GM19372 (cell line): ENCODE results near the gene RNF115.
"Not testable (repeated sequence)": the region's sequence is repeated elsewhere in the genome, so short reads cannot be mapped to it uniquely, and the experiment has no call there.

ENCODE experiments used
- ATAC-seq: cut with Tn5 transposase; IDR thresholded peaks from one replicate; pipeline ENCODE4 v1.9.1; 2021; ENCODE audit warnings: mild to moderate bottlenecking, low read depth, moderate library complexity; ENCODE audit not compliant: unreplicated experiment

Gene RNF115

DNA sequence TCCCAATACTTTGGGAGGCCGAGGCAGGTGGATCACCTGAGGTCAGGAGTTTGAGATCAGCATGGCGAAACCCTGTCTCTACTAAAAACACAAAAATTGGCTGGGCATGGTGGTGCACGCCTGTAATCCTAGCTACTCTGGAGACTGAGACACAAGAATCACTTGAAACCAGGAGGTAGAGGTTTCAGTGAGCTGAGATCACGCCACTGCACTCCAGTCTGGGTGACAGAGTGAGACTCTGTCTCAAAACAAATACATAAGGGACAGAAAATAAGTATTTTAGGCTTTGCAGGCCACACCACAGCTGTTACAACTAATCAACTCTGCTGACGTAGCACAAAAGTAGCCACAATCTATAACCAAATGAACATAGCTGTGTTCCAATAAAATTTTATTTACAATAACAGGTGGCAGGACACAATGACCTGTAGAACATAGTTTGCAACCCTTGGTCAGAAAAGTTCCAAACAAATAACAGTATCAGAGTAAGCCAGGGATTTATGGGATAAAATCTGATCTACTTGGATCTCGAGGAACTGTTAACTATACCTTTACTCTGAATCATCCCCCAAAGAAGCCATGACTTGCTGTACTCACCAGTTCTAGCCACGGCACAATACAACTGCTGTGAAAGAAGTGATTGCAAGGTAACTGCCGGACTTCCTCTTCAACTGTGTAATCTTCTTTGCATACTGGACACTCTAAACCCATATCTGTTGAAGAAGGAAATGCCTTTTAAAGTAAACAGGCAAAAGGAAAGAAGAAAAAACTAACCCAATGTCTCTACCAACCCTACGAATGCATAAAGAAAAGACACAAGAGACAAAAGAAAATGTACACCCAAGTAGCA is 76.3 kb downstream of the RNF115 start:
- no peak for ATAC-seq

GRCh38 chr1:145740269-145740668 is 83.6 kb downstream of the RNF115 start:
- no peak for ATAC-seq

GRCh38 chr1:145736191-145736590 is 87.7 kb downstream of the RNF115 start:
- no peak for ATAC-seq

GRCh38 chr1:145730900-145731299 is 93.0 kb downstream of the RNF115 start:
- ATAC-seq = no peak

DNA sequence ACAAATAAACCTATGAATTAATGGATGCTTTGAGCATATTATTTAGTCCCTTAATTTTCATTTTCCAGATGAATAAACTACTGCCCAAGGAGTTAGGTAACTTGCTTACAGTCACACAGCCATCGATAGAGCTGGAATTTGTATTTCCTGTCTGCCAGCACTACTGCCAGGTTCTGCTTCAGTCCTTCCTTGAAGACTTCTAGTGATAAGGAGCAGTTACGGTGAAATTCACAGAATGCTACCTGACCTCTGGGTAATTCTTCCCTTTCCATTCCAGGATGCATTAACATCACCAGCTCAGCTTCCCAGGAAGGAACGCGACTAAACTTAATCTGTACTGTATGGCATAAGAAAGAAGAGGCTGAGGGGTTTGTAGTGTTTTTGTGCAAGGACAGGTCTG is 93.4 kb downstream of the RNF115 start:
- ATAC-seq = no peak

GRCh38 chr1:145729666-145730436 is 94.0 kb downstream of the RNF115 start:
- no peak for ATAC-seq

- no peak for ATAC-seq
Observed at GRCh38 chr1:145729196-145729595, 94.7 kb downstream of the RNF115 start.

GRCh38 chr1:145726193-145726592 is 97.7 kb downstream of the RNF115 start:
- ATAC-seq = not testable (repeated sequence)

DNA sequence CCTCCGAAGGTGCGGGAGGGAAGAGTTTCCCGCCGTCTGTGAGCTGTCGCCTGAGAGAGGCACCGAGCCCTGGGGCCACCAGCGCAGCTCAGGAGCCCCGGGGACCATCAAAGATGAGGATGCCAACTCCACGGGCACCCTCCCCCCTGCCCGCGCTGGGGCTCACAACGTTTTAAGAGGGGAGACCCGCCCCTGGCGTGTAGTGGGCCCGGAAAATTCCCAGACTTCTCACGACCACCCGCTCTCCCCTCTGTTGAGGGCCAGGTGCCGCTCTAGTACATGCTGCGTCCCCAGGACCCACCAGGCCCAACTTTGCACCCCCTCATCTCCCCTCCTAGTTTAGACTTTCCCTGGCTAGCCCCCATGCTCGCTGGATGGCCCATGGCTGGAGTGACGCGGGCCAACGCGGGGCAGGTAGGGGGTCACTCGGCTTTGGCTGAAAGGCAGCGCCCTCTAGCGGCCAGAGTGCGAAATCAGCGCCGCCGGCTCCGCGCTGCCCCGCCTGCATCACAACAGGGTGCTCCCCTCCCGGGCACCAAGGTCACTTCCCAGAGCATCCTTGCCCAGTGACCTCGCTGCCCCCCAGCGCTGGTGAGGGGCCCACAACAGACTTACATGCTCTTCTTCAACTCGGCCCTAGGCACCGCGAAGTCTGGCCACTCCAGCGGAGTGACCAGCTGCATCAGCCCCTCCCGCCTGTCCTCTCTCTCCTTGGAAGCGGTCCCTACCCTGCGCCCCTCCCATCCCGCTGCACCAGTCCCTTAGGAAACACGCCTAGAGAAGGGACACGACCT is 102.8 kb downstream of the RNF115 start:
- ATAC-seq = peak; percentile 61

DNA sequence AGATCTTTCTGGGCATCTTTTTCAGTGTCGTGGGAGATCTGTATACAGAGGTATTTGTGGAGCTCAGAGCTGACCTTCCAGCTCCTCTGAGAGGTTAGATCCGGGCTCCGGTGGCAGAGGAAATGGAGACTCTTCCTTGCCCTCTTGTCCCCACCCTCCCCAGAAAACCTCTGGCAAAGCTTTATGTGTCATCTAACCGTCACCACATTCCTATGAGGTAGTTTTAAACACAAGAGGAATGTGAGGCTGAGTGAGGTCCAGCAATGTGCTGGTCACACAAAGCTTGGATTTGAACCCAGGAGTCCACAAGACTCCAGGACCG is 103.4 kb downstream of the RNF115 start:
- no peak for ATAC-seq

DNA sequence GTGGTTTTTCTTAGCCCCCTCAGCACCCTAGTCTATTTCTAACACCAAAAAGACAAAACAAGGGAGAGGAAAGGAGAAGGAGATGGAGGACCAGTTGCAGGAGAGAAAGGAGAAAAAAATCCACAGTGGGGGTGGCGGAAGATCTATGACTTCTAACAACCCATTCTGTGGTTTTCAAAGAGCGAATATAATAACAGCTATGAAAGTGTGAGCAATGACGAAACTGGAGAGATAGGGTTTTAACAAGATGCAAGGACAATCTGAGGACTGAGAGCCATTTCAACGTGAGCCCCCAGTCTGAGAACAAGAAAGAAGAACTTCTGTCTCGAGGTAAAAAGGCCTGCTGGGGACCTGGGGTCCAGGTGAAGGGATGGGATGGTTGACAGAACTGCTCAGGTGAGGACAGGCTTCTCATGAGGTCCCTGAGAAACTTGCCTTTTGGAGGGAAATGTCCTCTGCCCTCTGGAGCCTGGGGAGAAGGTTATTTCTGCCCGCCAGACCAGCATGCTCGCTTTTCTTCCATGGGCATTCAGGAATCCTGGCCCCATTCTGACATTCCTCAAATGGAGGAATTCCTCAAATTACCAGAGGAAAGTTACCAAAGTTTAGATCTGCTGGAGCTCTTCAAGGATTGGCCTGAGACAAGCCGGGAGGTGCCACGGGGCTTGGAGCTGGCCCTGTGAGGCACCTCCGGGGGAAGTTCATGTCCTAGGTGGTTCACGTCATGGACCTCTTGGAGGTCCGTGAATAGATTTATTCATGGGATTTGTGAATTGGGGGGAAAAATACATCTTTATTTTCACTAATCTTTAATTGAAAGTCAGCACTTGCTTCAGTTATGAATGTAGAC is 104.4 kb downstream of the RNF115 start, which contains the start of gene CD160:
Gene CD160 (plus strand): TSS at position 270 of the 850 bp plus-strand sequence. CDS start 8,829 bp downstream, outside the sequence.
- ATAC-seq = no peak

DNA sequence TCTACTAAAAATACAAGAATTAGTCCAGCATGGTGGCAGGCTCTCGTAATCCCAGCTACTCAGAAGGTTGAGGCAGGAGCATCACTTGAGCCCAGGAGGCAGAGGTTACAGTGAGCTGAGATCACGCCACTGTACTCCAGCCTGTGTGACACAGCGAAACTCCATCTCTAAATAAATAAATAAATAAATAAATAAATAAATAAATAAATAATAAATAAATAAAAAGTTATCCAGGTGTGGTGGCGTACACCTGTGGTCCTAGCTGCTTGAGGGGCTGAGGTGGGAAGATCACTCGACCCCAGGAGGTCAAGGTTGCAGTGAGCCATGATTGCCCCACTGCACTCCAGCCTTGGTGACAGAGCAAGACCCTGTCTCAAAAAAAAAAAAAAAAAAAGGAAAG is 105.4 kb downstream of the RNF115 start:
- not testable (repeated sequence) for ATAC-seq

DNA sequence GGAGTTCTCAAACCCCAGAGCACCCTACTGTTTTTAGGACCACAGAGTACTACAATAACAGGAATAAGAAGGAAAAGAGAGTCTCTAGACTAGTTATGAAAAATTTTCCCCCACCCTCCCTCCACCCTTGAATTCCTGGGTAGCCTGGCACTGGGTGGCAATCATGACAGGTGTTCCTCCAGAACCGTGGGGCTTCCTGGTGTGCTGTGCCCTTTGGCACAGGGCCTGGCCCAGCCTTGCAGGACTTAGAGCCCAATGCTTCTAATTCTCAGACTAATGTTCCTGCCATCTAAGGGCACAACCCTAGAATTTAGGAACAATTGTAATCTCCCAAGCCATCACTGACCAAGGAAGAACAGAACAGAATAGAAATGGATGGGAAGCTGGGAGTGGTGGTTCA is 106.1 kb downstream of the RNF115 start:
- ATAC-seq = no peak

GRCh38 chr1:145716641-145717345 is 107.1 kb downstream of the RNF115 start:
- ATAC-seq = no peak

GRCh38 chr1:145714524-145715111 is 109.3 kb downstream of the RNF115 start:
- ATAC-seq = no peak

DNA sequence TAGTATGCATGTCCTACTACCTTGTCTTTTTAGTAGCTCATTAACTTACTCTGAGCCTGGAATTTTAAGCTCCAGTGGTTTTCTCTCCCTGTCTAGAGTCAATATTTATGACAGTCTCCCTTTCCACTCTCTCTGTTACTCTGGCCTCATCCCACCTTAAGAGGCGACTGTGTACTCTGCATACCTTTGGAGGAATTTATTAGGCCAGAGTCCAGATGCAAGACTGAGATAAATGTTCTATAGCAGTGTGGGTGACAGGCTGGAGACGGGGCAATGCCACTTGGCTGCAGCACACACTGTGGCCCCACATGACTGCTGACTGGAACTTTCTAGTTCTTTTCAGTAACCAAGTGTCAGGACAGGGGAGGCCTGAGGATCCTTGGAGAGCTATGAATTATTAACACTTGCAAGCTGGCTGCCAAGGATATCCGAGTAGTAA is 112.7 kb downstream of the RNF115 start:
- no peak for ATAC-seq

- no peak for ATAC-seq
Observed at GRCh38 chr1:145710291-145711027, 113.4 kb downstream of the RNF115 start.

DNA sequence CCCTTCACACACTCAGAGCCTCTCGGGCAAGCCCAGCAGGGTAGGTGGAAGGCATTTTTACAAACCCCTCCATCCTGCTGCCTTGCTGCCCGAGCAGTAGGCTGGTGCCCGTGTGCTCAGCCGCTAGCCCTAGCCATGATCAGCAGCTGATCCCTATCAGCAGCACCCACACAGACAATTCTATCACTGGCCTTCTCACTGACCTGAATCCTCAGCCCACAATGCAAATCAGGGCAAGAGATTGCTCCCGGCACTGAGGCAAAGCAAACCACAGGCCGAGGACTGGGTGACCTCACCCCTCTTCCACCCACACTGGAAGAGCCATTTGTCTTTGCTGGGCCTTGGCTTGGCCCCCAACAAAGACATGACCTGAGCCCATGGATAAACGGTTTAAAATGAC is 115.8 kb downstream of the RNF115 start:
- no peak for ATAC-seq
